Measurements from ENCODE around the gene GRID2IP. TPM values are rescaled to one million over a fixed set of nuclear protein-coding genes. Genes with fewer than 3 reads are reported as not detected.

Gene GRID2IP
- polyA plus RNA-seq, 1 donor from 2014 or later = 0.09 TPM

DNA sequence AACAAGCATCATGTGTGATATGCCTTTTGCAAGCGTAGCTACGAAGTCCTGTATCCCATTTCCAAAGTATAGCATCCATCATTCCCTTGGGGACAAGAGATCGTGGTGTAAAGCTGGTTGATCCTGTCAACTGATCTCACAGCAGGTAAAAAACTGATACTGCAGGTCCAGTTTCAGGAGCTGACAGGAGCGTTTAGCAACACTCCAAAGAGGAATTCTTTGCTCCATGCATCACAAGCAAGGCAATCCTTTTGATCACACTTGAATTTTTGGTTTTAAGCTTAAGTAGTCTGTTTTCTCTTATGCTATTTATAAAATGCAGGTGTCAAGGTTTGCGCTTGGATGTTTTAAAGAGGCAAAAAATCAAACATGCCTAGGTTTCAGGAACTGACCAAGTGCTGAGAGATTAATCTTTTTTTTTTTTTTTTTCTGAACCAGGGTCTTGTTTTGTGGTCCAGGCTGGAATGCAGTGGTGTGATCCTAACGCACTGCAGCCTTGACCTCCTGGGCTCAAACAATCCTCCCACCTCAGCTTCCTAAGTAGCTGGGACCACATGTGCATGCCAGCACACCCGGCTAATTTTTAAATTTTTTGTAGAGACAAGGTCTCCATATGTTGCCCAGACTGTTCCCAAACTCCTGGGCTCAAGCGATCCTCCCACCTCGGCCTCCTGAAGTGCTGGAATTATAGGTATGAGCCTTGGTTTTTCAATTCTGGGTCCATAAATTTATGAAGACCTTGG lies 24.2 kb upstream of the GRID2IP start:
- peaks cover 4% of the 10 kb centered on the region for H3K27me3 Mint-ChIP-seq
- no peaks in the 10 kb centered on the region for H3K9me3 Mint-ChIP-seq
- peak overlapping the region in 2 of 3 donors; percentile 19 to 79 for H3K27ac Mint-ChIP-seq
- peak overlapping the region in 2 of 4 donors; percentile 59 to 91 for H3K4me3 Mint-ChIP-seq
- peaks cover 1% of the 10 kb centered on the region for H3K36me3 Mint-ChIP-seq
- peaks cover 7 to 8% (median 8%) of the 10 kb centered on the region in 3 donors for H3K4me1 Mint-ChIP-seq

GRCh38 chr7:6571160-6571779 lies 20.0 kb upstream of the GRID2IP start:
- no peak overlapping the region for H3K27ac Mint-ChIP-seq
- no peak overlapping the region for H3K4me3 Mint-ChIP-seq

GRCh38 chr7:6567886-6568285 lies 16.6 kb upstream of the GRID2IP start:
- no peaks in the 10 kb centered on the region for H3K36me3 Mint-ChIP-seq

More at GRCh38 chr7:6571160-6571779, 20.0 kb upstream of the GRID2IP start:
- Mint-ChIP-seq H3K9me3 (no peaks in the 10 kb centered on the region), H3K4me1 (peaks cover 0 to 2% (median 0%) of the 10 kb centered on the region in 3 donors), H3K27me3 (peaks cover 6% of the 10 kb centered on the region), H3K36me3 (no peaks in the 10 kb centered on the region)

DNA sequence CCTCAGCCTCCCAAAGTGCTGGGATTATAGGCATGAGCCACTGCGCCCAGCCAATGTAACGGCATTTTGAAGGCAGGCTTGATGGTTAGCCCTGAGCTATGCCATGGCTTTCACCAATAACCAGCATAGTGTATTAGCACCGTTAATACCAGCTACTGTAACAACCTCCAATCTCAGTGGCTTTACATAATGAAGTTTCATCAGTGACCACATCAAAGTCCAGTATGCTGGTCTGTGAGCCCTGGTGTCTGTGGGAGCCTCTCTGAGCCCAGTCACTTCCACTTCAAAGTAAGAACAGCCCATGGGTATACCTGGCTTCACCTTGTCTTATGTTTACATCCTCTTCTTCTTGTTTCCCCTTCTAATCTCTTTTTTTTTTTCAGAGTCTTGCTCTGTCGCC lies 14.4 kb upstream of the GRID2IP start:
- H3K9me3 Mint-ChIP-seq = no peaks in the 10 kb centered on the region
- H3K36me3 Mint-ChIP-seq = no peaks in the 10 kb centered on the region
- no peaks in the 10 kb centered on the region for H3K4me1 Mint-ChIP-seq
- peaks cover 3% of the 10 kb centered on the region for H3K27me3 Mint-ChIP-seq
- H3K4me3 Mint-ChIP-seq = no peak overlapping the region
- no peak overlapping the region for H3K27ac Mint-ChIP-seq

More at GRCh38 chr7:6567886-6568285, 16.6 kb upstream of the GRID2IP start:
- no peak overlapping the region for H3K4me3 Mint-ChIP-seq
- no peaks in the 10 kb centered on the region for H3K9me3 Mint-ChIP-seq
- H3K27me3 Mint-ChIP-seq = peaks cover 6% of the 10 kb centered on the region
- no peak overlapping the region for H3K27ac Mint-ChIP-seq
- H3K4me1 Mint-ChIP-seq = no peaks in the 10 kb centered on the region

GRCh38 chr7:6563936-6564770 lies 12.9 kb upstream of the GRID2IP start:
- Mint-ChIP-seq H3K4me3 (no peak overlapping the region), H3K9me3 (no peaks in the 10 kb centered on the region), H3K27ac (peak overlapping the region in 1 of 3 donors; percentile 24), H3K27me3 (peaks cover under 1% of the 10 kb centered on the region), H3K36me3 (no peaks in the 10 kb centered on the region), H3K4me1 (no peaks in the 10 kb centered on the region)

DNA sequence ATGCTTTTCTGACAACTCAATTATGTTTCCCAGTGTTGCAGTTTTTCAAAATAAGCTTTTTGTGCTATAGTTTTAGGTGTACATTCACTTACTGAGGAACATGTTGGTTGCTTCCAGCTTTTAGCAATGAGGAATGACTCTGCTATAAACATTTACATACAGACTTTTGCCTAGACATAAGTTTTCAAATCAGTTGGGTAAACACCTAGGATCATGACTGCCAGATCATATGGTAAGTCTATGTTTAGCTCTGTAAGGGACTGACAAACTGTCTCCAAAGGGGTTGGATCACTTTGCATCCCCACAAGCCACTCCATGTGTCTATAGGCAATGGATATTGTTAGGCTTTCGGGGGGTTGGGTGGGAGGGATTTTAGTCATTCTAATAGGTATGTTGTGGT lies 10.8 kb upstream of the GRID2IP start:
- H3K9me3 Mint-ChIP-seq = no peaks in the 10 kb centered on the region

GRCh38 chr7:6559896-6560295 lies 8.6 kb upstream of the GRID2IP start:
- H3K27ac Mint-ChIP-seq = no peak overlapping the region
- H3K9me3 Mint-ChIP-seq = no peaks in the 10 kb centered on the region
- H3K4me1 Mint-ChIP-seq = peaks cover 0 to 2% (median 2%) of the 10 kb centered on the region in 3 donors
- no peaks in the 10 kb centered on the region for H3K27me3 Mint-ChIP-seq
- H3K36me3 Mint-ChIP-seq = no peaks in the 10 kb centered on the region
- no peak overlapping the region for H3K4me3 Mint-ChIP-seq

More for the DNA sequence above, 10.8 kb upstream of the GRID2IP start:
- Mint-ChIP-seq H3K4me1 (no peaks in the 10 kb centered on the region), H3K36me3 (no peaks in the 10 kb centered on the region), H3K4me3 (no peak overlapping the region), H3K27ac (no peak overlapping the region), H3K27me3 (no peaks in the 10 kb centered on the region)

DNA sequence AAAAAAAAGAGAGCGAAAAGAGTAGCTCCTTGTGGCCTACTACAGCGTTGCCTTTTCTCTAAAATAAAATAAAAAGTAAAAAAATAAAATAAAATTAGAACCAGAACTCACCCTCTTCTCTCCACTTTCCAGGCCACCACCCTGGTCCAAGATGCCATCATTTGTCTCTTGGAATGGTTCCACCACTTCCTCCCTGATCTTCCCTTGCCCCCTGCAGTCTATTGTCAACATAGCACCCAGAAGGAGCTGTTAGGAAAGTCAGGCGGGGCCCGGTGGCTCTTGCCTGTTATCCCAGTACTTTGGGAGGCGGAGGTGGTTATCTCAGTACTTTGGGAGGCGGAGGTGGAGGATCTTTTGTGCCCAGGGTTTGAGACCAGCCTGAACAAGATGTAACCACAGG lies 7.6 kb upstream of the GRID2IP start:
- Mint-ChIP-seq H3K27me3 (no peaks in the 10 kb centered on the region), H3K9me3 (no peaks in the 10 kb centered on the region), H3K36me3 (no peaks in the 10 kb centered on the region), H3K4me3 (no peak overlapping the region), H3K4me1 (peaks cover 0 to 2% (median 2%) of the 10 kb centered on the region in 3 donors), H3K27ac (no peak overlapping the region)

DNA sequence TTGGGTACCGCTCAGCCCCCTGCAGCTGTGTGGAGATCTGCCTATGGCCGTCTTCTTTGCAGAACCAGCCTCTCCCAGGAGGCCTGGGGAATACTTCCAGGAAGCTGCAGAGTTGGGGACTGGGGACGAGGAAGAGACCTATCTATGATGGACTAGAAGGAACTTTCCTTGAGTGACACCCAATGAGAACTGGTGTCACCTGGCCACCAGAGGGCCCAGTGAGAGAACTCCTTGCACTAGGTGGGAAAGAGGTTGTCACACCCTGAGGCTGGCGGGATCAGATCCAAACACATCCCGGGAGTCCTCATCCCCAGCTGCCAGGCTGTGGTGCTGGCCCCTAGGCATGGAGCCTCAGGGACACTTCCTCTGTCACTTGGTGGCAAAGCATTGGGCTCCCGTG lies 4.9 kb upstream of the GRID2IP start:
- H3K27me3 Mint-ChIP-seq = no peaks in the 10 kb centered on the region

DNA sequence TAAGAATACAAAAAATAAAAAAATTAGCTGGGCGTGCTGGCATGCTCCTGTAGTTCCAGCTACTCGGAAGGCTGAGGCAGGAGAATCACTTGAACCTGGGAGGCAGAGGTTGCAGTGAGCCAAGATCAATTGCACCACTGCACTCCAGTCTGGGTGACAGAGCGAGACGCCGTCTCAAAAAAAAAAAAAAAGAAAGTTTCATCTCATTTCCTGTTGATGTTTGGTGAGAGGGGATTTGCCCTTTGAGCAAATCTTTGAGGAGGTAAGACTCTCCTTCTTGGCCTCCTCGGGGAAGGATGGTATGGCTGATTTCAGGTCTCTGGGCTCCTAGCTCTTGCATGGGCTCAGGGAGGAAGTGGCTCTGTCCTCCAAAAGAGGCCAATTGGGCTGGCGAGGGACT lies 3.6 kb upstream of the GRID2IP start:
- no peaks in the 10 kb centered on the region for H3K27me3 Mint-ChIP-seq
- H3K4me3 Mint-ChIP-seq = peak overlapping the region in 2 of 4 donors; percentile 25 to 66
- H3K27ac Mint-ChIP-seq = peak overlapping the region in 1 of 3 donors; percentile 53
- H3K4me1 Mint-ChIP-seq = peaks cover 0 to 2% (median 2%) of the 10 kb centered on the region in 3 donors
- no peaks in the 10 kb centered on the region for H3K9me3 Mint-ChIP-seq
- H3K36me3 Mint-ChIP-seq = no peaks in the 10 kb centered on the region

More for the DNA sequence above, 4.9 kb upstream of the GRID2IP start:
- Mint-ChIP-seq H3K4me3 (no peak overlapping the region), H3K36me3 (no peaks in the 10 kb centered on the region), H3K4me1 (peaks cover 0 to 2% (median 2%) of the 10 kb centered on the region in 3 donors), H3K9me3 (no peaks in the 10 kb centered on the region), H3K27ac (no peak overlapping the region)

GRCh38 chr7:6553448-6554044 lies 2.3 kb upstream of the GRID2IP start:
- H3K4me3 Mint-ChIP-seq = peak overlapping the region in 1 of 4 donors; percentile 49
- H3K27ac Mint-ChIP-seq = no peak overlapping the region
- no peaks in the 10 kb centered on the region for H3K36me3 Mint-ChIP-seq
- peaks cover 0 to 2% (median 2%) of the 10 kb centered on the region in 3 donors for H3K4me1 Mint-ChIP-seq
- no peaks in the 10 kb centered on the region for H3K27me3 Mint-ChIP-seq
- no peaks in the 10 kb centered on the region for H3K9me3 Mint-ChIP-seq

GRCh38 chr7:6547400-6547799 lies 3.9 kb downstream of the GRID2IP start:
- H3K4me1 Mint-ChIP-seq = peaks cover 0 to 5% (median 4%) of the 10 kb centered on the region in 3 donors
- H3K27me3 Mint-ChIP-seq = peaks cover 1% of the 10 kb centered on the region
- H3K27ac Mint-ChIP-seq = no peak overlapping the region
- H3K9me3 Mint-ChIP-seq = no peaks in the 10 kb centered on the region
- no peak overlapping the region for H3K4me3 Mint-ChIP-seq
- H3K36me3 Mint-ChIP-seq = no peaks in the 10 kb centered on the region

DNA sequence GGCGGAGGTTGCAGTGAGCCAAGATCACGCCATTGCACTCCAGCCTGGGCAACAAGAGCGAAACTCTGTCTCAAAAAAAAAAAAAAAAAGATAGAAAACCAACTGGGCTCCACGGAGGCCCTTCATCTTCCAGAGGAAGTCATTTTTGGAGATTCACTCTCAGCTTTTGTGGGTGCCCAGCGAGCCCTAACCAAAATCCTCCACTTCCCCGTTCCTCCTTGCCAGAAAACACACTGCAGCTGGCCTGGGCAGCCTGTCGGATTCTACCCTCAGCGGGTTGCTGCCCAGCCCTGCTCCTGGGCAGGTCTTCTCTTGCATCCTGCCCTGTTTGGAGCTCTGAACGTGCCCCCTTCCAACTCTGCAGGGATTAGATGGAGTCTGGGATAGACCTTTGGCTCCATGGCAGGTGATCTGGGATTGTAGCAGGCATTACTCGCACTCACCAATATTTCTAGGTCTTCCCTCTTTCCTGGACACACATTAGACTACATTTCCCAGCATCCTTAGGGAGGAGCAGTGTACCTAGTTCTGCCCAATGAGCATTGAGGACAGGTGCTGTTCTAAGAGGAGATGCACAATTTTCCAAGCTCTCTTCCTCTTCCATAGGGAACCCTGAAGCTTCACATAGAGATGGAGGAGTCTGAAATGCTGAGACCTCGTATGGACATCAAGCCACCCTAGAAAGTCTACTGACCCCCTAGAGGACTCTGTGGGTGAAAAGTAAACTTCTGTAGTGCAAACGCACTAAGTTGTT lies 4.6 kb downstream of the GRID2IP start:
- Mint-ChIP-seq H3K4me1 (peaks cover 0 to 5% (median 4%) of the 10 kb centered on the region in 3 donors), H3K9me3 (no peaks in the 10 kb centered on the region), H3K4me3 (no peak overlapping the region), H3K36me3 (no peaks in the 10 kb centered on the region), H3K27me3 (peaks cover 1% of the 10 kb centered on the region), H3K27ac (no peak overlapping the region)
